PC-9 (cell line): ENCODE data around the gene TSFM. TPM values are rescaled to one million over a fixed set of nuclear protein-coding genes. Genes with fewer than 3 reads are reported as not detected.

Experiments used
- BruUV-seq: library from RNA; stranded (reverse); fragments of 400-500 nt; replicated peaks from 2 replicates; lab custom pipeline; 2021; lab: Mats Ljungman, UMichigan
- CTCF ChIA-PET: fragments of 300-600 bp; sonication (Branson Sonifier 250); formaldehyde crosslinking; loops from one replicate; lab custom pipeline; 2022; ENCODE audit warnings: antibody characterized with exemption; lab: Charles Lee
- POLR2A ChIA-PET: fragments of 300-600 bp; sonication (Branson Sonifier 250); formaldehyde crosslinking; loops from one replicate; lab custom pipeline; 2022; ENCODE audit warnings: antibody characterized with exemption; ENCODE audit not compliant: unreplicated experiment; lab: Charles Lee
- DNase-seq, 2 experiments: peaks; one replicate each; pipeline versions ENCODE4 v3.0.0 to v3.0.0-alpha.2; 2015 to 2022; ENCODE audit warnings: mixed read lengths in 1 of 2
- H2AFZ ChIP-seq: fragments of 200-600 bp; sonication (generic); 2 replicates; pipeline ENCODE4 v1.8.1; 2017; ENCODE audit warnings: antibody characterized with exemption
- H3F3A ChIP-seq: fragments of 200-600 bp; sonication (generic); 2 replicates; pipeline ENCODE4 v1.8.1; 2017; ENCODE audit warnings: antibody characterized with exemption, mild to moderate bottlenecking, low read depth; ENCODE audit not compliant: insufficient read depth
- H3K27ac ChIP-seq: fragments of 200-600 bp; sonication (generic); 2 replicates; pipeline ENCODE4 v1.6.1; 2016; ENCODE audit warnings: mixed run types
- H3K27me3 ChIP-seq: fragments of 200-600 bp; sonication (generic); 2 replicates; pipeline ENCODE4 v1.6.1; 2016; ENCODE audit warnings: low read depth, mixed run types; ENCODE audit not compliant: insufficient read depth
- H3K36me3 ChIP-seq: fragments of 200-600 bp; sonication (generic); 2 replicates; pipeline ENCODE4 v1.6.1; 2016; ENCODE audit warnings: low read depth, mixed run types
- H3K4me1 ChIP-seq: fragments of 200-600 bp; sonication (generic); replicated peaks from 2 replicates; pipeline ENCODE4 v1.6.1; 2016; ENCODE audit warnings: mixed run types; ENCODE audit not compliant: insufficient read depth
- H3K4me2 ChIP-seq: fragments of 200-600 bp; sonication (generic); 2 replicates; pipeline ENCODE4 v1.6.1; 2017; ENCODE audit warnings: mixed run types
- H3K4me3 ChIP-seq: fragments of 200-600 bp; sonication (generic); 2 replicates; pipeline ENCODE4 v1.6.1; 2016; ENCODE audit warnings: mixed run types
- H3K79me2 ChIP-seq: fragments of 200-600 bp; sonication (generic); 2 replicates; pipeline ENCODE4 v1.6.1; 2017; ENCODE audit warnings: low read depth, mixed run types
- H3K9me2 ChIP-seq: fragments of 200-600 bp; sonication (generic); 2 replicates; pipeline ENCODE4 v1.8.1; 2017; ENCODE audit warnings: mild to moderate bottlenecking; ENCODE audit not compliant: insufficient read depth
- H3K9me3 ChIP-seq: fragments of 200-600 bp; sonication (generic); 2 replicates; pipeline ENCODE4 v1.8.1; 2016; ENCODE audit warnings: low read depth; ENCODE audit not compliant: insufficient read depth
- H4K20me1 ChIP-seq: fragments of 200-600 bp; sonication (generic); 2 replicates; pipeline ENCODE4 v1.8.1; 2017; ENCODE audit not compliant: insufficient read depth
- CTCF ChIP-seq: fragments of 200-600 bp; sonication (generic); conservative IDR thresholded peaks from 2 replicates; pipeline ENCODE4 v1.6.1; 2017; ENCODE audit warnings: mixed run types, antibody characterized with exemption, mild to moderate bottlenecking, moderate library complexity
- EZH2 ChIP-seq: fragments of 200-600 bp; sonication (generic); IDR thresholded peaks from 2 replicates; pipeline ENCODE4 v1.8.0; 2017; ENCODE audit warnings: antibody characterized with exemption, low read depth
- intact Hi-C: fragments of 100-400 bp; cut with micrococcal nuclease; formaldehyde crosslinking; loops from one replicate; pipeline ENCODE4 v1.10.0; 2022; ENCODE audit not compliant: unreplicated experiment
- total RNA-seq: library from RNA; stranded (reverse); gene quantifications from 2 replicates; pipeline ENCODE4 v1.2.3, GENCODE V29; 2021

TSFM gene
- total RNA-seq, 1 experiment from 2014 or later, result 44.8 TPM

- BruUV-seq, result no TSS peak
Measured at GRCh38 chr12:57803319-57803893, 20.8 kb downstream of the TSFM start.

GRCh38 chr12:57806677-57807076, 24.1 kb downstream of the TSFM start:
- intact Hi-C loops, result no loop called here
- Histone ChIP-seq H3K27me3 (no peaks in the 10 kb centered on the region), H3K4me3 (no peak overlapping the region), H3K79me2 (no peaks in the 10 kb centered on the region), H4K20me1 (no peaks in the 10 kb centered on the region), H3F3A (no peaks in the 10 kb centered on the region), H3K4me1 (peaks cover 10% of the 10 kb centered on the region; the same call in 1 of the 2 replicates), H3K9me3 (no peaks in the 10 kb centered on the region), H3K27ac (no peak overlapping the region), H3K4me2 (no peak overlapping the region), H3K36me3 (no peaks in the 10 kb centered on the region), H2AFZ (no peak overlapping the region), H3K9me2 (no peaks in the 10 kb centered on the region)
- CTCF ChIA-PET, result no interaction called here
- DNase-seq, result no peak
- no TSS peak for BruUV-seq
- TF ChIP-seq EZH2 (no peak), CTCF (no peak)
- POLR2A ChIA-PET, result no interaction called here

More at GRCh38 chr12:57803319-57803893, 20.8 kb downstream of the TSFM start:
- peak in 1 of 2 experiments; percentile 24 for DNase-seq
- Histone ChIP-seq H3K27ac (no peak overlapping the region), H3K27me3 (no peaks in the 10 kb centered on the region), H3F3A (no peaks in the 10 kb centered on the region), H3K79me2 (no peaks in the 10 kb centered on the region), H4K20me1 (no peaks in the 10 kb centered on the region), H2AFZ (no peak overlapping the region), H3K9me3 (no peaks in the 10 kb centered on the region), H3K4me3 (no peak overlapping the region), H3K9me2 (no peaks in the 10 kb centered on the region), H3K36me3 (no peaks in the 10 kb centered on the region), H3K4me2 (no peak overlapping the region), H3K4me1 (no peaks in the 10 kb centered on the region)
- CTCF ChIA-PET, result no interaction called here
- TF ChIP-seq CTCF (peak; percentile 83), EZH2 (no peak)
- intact Hi-C loops, result loop anchor here (1.0 kb wide), 1 partner anchor 102 kb away; no protein-coding TSS in a partner anchor
- POLR2A ChIA-PET, result interaction anchor here (0.6 kb wide), 1 partner anchor 329 kb away, joined by 3 read pairs; no protein-coding TSS in a partner anchor

GRCh38 chr12:57807285-57807684, 24.7 kb downstream of the TSFM start:
- H3K9me3 ChIP-seq, result no peaks in the 10 kb centered on the region
- ChIA-PET CTCF (no interaction called here), POLR2A (no interaction called here)
- BruUV-seq, result no TSS peak
- no peak overlapping the region for H3K4me2 ChIP-seq
- no peaks in the 10 kb centered on the region for H3K27me3 ChIP-seq
- no peaks in the 10 kb centered on the region for H3F3A ChIP-seq
- no peak overlapping the region for H3K4me3 ChIP-seq
- no peaks in the 10 kb centered on the region for H3K79me2 ChIP-seq
- H3K9me2 ChIP-seq, result no peaks in the 10 kb centered on the region
- no peak for TF ChIP-seq EZH2
- H3K27ac ChIP-seq, result no peak overlapping the region
- no peak overlapping the region for H2AFZ ChIP-seq
- H3K4me1 ChIP-seq, result peaks cover 10% of the 10 kb centered on the region; the same call in 1 of the 2 replicates
- intact Hi-C loops, result no loop called here
- no peak for DNase-seq
- no peaks in the 10 kb centered on the region for H4K20me1 ChIP-seq
- H3K36me3 ChIP-seq, result no peaks in the 10 kb centered on the region
